GM20000 (cell line): ENCODE data around the gene PRSS22.

Experiments used
- DNase-seq: peaks from one replicate; pipeline ENCODE4 v3.0.0; 2012; ENCODE audit warnings: low spot score
- CTCF ChIP-seq: IDR thresholded peaks from 2 replicates; pipeline ENCODE4 v1.5.1; 2012; ENCODE audit warnings: mild to moderate bottlenecking, control low read depth; ENCODE audit errors: extremely low read depth, missing control alignments

Gene PRSS22

GRCh38 chr16:2840914-2841313 lies 17.1 kb downstream of the PRSS22 start:
- TF ChIP-seq CTCF, result no peak
- no peak for DNase-seq

- DNase-seq, result no peak
- no peak for TF ChIP-seq CTCF
Measured at GRCh38 chr16:2839650-2840450, 18.1 kb downstream of the PRSS22 start.

- TF ChIP-seq CTCF, result peak; percentile 51
Measured at GRCh38 chr16:2838928-2839327, 19.0 kb downstream of the PRSS22 start.

GRCh38 chr16:2836646-2837508 lies 21.1 kb downstream of the PRSS22 start:
- DNase-seq, result no peak
- TF ChIP-seq CTCF, result no peak

More at GRCh38 chr16:2838928-2839327, 19.0 kb downstream of the PRSS22 start:
- peak; percentile 76 for DNase-seq

GRCh38 chr16:2835638-2836493 lies 22.1 kb downstream of the PRSS22 start:
- no peak for DNase-seq
- no peak for TF ChIP-seq CTCF

GRCh38 chr16:2834968-2835367 lies 23.0 kb downstream of the PRSS22 start:
- TF ChIP-seq CTCF, result no peak
- DNase-seq, result no peak
